HepG2 (cell line): ENCODE measurements around the gene FKBP5. TPM values are rescaled to one million over a fixed set of nuclear protein-coding genes. Genes with fewer than 3 reads are reported as not detected.

ENCODE experiments used
- CERS6 ChIP-seq: sonication (generic); formaldehyde crosslinking; IDR thresholded peaks from 2 replicates; pipeline ENCODE4 v1.5.0; 2020; ENCODE audit warnings: missing genetic modification reagents
- DZIP1 ChIP-seq: sonication (generic); formaldehyde crosslinking; IDR thresholded peaks from 2 replicates; pipeline ENCODE4 v1.5.0; 2020; ENCODE audit warnings: mild to moderate bottlenecking, missing genetic modification reagents
- ELF1 ChIP-seq: sonication (generic); formaldehyde crosslinking; IDR thresholded peaks from 2 replicates; pipeline ENCODE4 v1.4.0; 2020; ENCODE audit warnings: missing genetic modification reagents
- EP300 ChIP-seq, 3 experiments: sonication (generic) in 1 of 3; formaldehyde crosslinking in 1 of 3; IDR thresholded peaks; 2 replicates each; pipeline versions ENCODE4 v1.5.1 to v1.6.1; 2011 to 2020; ENCODE audit warnings: low read depth in 2 of 3, low read length in 2 of 3, borderline replicate concordance in 1 of 3, improper control_type of control experiment in 1 of 3, mild to moderate bottlenecking in 1 of 3, missing genetic modification reagents in 1 of 3, moderate library complexity in 1 of 3
- FOSL2 ChIP-seq: sonication (generic); formaldehyde crosslinking; IDR thresholded peaks from 2 replicates; pipeline ENCODE4 v1.4.0; 2020; ENCODE audit warnings: missing genetic modification reagents
- JUN ChIP-seq: sonication (generic); formaldehyde crosslinking; IDR thresholded peaks from 2 replicates; pipeline ENCODE4 v1.4.0; 2020; ENCODE audit warnings: mild to moderate bottlenecking, missing genetic modification reagents
- KDM1A ChIP-seq: IDR thresholded peaks from 2 replicates; pipeline ENCODE4 v1.6.1; 2016; ENCODE audit warnings: missing compliant biosample characterization
- KDM3A ChIP-seq: IDR thresholded peaks from 2 replicates; pipeline ENCODE4 v1.6.1; 2018; ENCODE audit warnings: low read depth, missing compliant biosample characterization
- MAFG ChIP-seq: sonication (generic); formaldehyde crosslinking; IDR thresholded peaks from 2 replicates; pipeline ENCODE4 v1.5.1; 2020; ENCODE audit warnings: mild to moderate bottlenecking, missing genetic modification reagents
- NBN ChIP-seq: fragments of 450-650 bp; conservative IDR thresholded peaks from 2 replicates; pipeline ENCODE4 v1.6.1; 2017
- RCOR2 ChIP-seq: IDR thresholded peaks from 2 replicates; pipeline ENCODE4 v1.6.1; 2016; ENCODE audit warnings: missing biosample characterization, missing genetic modification reagents
- STAG1 ChIP-seq: sonication (generic); formaldehyde crosslinking; IDR thresholded peaks from 2 replicates; pipeline ENCODE4 v1.4.0; 2020; ENCODE audit warnings: missing genetic modification reagents
- TBX2 ChIP-seq: sonication (generic); formaldehyde crosslinking; IDR thresholded peaks from 2 replicates; pipeline ENCODE4 v1.5.0; 2020; ENCODE audit warnings: missing genetic modification reagents, mild to moderate bottlenecking, borderline replicate concordance
- USF2 ChIP-seq, 2 experiments: sonication (generic) in 1 of 2; formaldehyde crosslinking in 1 of 2; IDR thresholded peaks; 2 replicates each; pipeline versions ENCODE4 v1.5.1 to v1.6.1; 2011 to 2020; ENCODE audit warnings: borderline replicate concordance in 1 of 2, low read depth in 1 of 2, low read length in 1 of 2, mild to moderate bottlenecking in 1 of 2, missing genetic modification reagents in 1 of 2, moderate library complexity in 1 of 2
- ZFY ChIP-seq: sonication (generic); formaldehyde crosslinking; IDR thresholded peaks from 2 replicates; pipeline ENCODE4 v1.4.0; 2020; ENCODE audit warnings: missing genetic modification reagents
- ZKSCAN8 ChIP-seq: IDR thresholded peaks from 2 replicates; pipeline ENCODE4 v1.6.1; 2016; ENCODE audit warnings: borderline replicate concordance, missing genetic modification reagents, missing compliant biosample characterization
- ZNF138 ChIP-seq: sonication (generic); formaldehyde crosslinking; IDR thresholded peaks from 2 replicates; pipeline ENCODE4 v1.5.0; 2020; ENCODE audit warnings: mild to moderate bottlenecking, low read depth, missing genetic modification reagents
- ZNF260 ChIP-seq: sonication (generic); formaldehyde crosslinking; IDR thresholded peaks from 2 replicates; pipeline ENCODE4 v1.4.0; 2020; ENCODE audit warnings: missing genetic modification reagents, low read depth, mild to moderate bottlenecking, borderline replicate concordance
- ZNF383 ChIP-seq: sonication (generic); formaldehyde crosslinking; IDR thresholded peaks from 2 replicates; pipeline ENCODE4 v1.4.0; 2020; ENCODE audit warnings: missing genetic modification reagents, mild to moderate bottlenecking, borderline replicate concordance
- ZNF589 ChIP-seq: sonication (generic); formaldehyde crosslinking; conservative IDR thresholded peaks from 2 replicates; pipeline ENCODE4 v1.8.0; 2022; ENCODE audit warnings: mild to moderate bottlenecking, moderate library complexity, missing genetic modification reagents
- ZNF713 ChIP-seq: sonication (generic); formaldehyde crosslinking; IDR thresholded peaks from 2 replicates; pipeline ENCODE4 v1.4.0; 2020; ENCODE audit warnings: mild to moderate bottlenecking, missing genetic modification reagents
- ZNF761 ChIP-seq: sonication (generic); formaldehyde crosslinking; conservative IDR thresholded peaks from 2 replicates; pipeline ENCODE4 v1.4.0; 2020; ENCODE audit warnings: mild to moderate bottlenecking, missing genetic modification reagents
- ZNF772 ChIP-seq: sonication (generic); formaldehyde crosslinking; IDR thresholded peaks from 2 replicates; pipeline ENCODE4 v1.5.0; 2020; ENCODE audit warnings: mild to moderate bottlenecking, missing genetic modification reagents
- polyA plus RNA-seq, 8 experiments: library from polyadenylated mRNA; depleted of rRNA in 3 of 8; stranded (reverse) in 7 of 8; unstranded in 1 of 8; fragments of >200 nt; fragmentation: Illumina TruSeq in 4 of 8; extraction: Trizol in 4 of 8; gene quantifications; 2 replicates each; pipeline versions ENCODE4 v1.2.1 to v1.2.3, GENCODE V29; 2011 to 2016; ENCODE audit warnings: low read depth in 4 of 8, missing spikeins in 1 of 8, mixed read lengths in 1 of 8; ENCODE audit not compliant: insufficient read depth in 1 of 8
- total RNA-seq, 5 experiments: library from RNA; depleted of rRNA; stranded (reverse); fragments of >200 nt; fragmentation: Illumina TruSeq; extraction: Trizol; gene quantifications; 2 replicates each; pipeline ENCODE4 v1.2.3, GENCODE V29; 2016; ENCODE audit warnings: low read depth in 1 of 5

FKBP5 gene
- total and polyA plus RNA-seq, 2 of the 13 experiments (the other 11 are each of a cell fraction or from before 2014, with no cell fraction given) = 8.0 to 17.4 TPM

GRCh38 chr6:35687658-35688604 is 784 bp downstream of the FKBP5 start (continued):
- TF ChIP-seq KDM1A (CRISPR knock-in tag) (peak; percentile 88; the same call in 1 of the 2 replicates), ZNF383 (CRISPR knock-in tag) (no peak), RCOR2 (CRISPR knock-in tag) (0 out of 2 replicates have a peak, but pooled peaks have one; percentile 50), ZNF138 (no peak), KDM3A (peak; percentile 32; the same call in 1 of the 2 replicates), ZNF260 (CRISPR knock-in tag) (no peak), ZKSCAN8 (CRISPR knock-in tag) (no peak), ZNF589 (no peak), TBX2 (peak; percentile 39; the same call in 1 of the 2 replicates), EP300 (IDR thresholded peaks at IDR 0.05; ENCODE audit: low read depth in 2 of 2, low read length in 2 of 2) (no peak), EP300 (CRISPR knock-in tag; IDR thresholded peaks at IDR 0.05; ENCODE audit: borderline replicate concordance) (no peak), FOSL2 (CRISPR knock-in tag) (peak; percentile 29; the same call in 1 of the 2 replicates), JUN (CRISPR knock-in tag) (no peak), CERS6 (CRISPR knock-in tag) (no peak), ELF1 (CRISPR knock-in tag) (no peak), DZIP1 (CRISPR knock-in tag) (no peak), NBN (no peak), STAG1 (no peak; the same call in 1 of the 2 replicates), ZNF713 (CRISPR knock-in tag) (no peak), MAFG (CRISPR knock-in tag) (no peak), USF2 (IDR thresholded peaks at IDR 0.05; ENCODE audit: low read depth, low read length) (no peak), USF2 (CRISPR knock-in tag; IDR thresholded peaks at IDR 0.05; ENCODE audit: borderline replicate concordance) (no peak), ZNF761 (CRISPR knock-in tag) (peak; percentile 45; the same call in 1 of the 2 replicates), ZFY (no peak), ZNF772 (CRISPR knock-in tag) (peak; percentile 35; the same call in 1 of the 2 replicates)
